ENCODE data around the gene ITGA1.

The ITGA1 gene

GRCh38 chr5:52875827-52876226, 88.1 kb downstream of the ITGA1 start:
- peaks cover 7% of the 10 kb centered on the region for H3K27me3 ChIP-seq (ENCODE audit: insufficient read depth, poor library complexity, severe bottlenecking)
- no peak overlapping the region for H3K4me3 ChIP-seq (replicated peaks; ENCODE audit: insufficient read depth, low read length)
- DNase-seq (ENCODE audit: low read depth in 1 of 2, low spot score in 1 of 2): no peak
- no peak for TF ChIP-seq REST (IDR thresholded peaks at IDR 0.05; ENCODE audit: insufficient replicate concordance, low read depth)
- no peak for TF ChIP-seq GABPA (IDR thresholded peaks at IDR 0.05; ENCODE audit: low read depth)
- no peak for TF ChIP-seq POLR2AphosphoS5 (IDR thresholded peaks at IDR 0.05; ENCODE audit: low read depth)
- H3K27ac ChIP-seq (replicated peaks): no peak overlapping the region

DNA sequence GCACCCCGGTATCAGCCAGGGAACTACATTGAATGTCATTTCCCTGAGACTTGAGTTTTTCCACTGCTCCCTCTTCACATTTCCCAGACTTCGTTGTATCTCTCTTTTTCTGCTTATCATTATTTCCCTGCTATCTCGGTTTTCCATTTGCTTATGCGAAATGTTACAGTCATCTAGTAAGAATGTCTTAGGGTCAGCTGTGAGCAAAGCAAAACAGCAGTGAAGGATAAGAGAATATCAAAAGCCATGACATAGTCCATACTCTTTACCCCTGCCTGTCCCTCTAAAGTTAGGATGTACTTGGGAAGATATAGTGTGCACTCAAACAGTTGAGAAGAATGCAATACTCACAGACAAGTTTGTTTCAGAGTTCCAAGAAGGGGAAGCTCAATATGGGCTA, 88.7 kb downstream of the ITGA1 start:
- H3K27ac ChIP-seq (replicated peaks): no peak overlapping the region
- H3K27me3 ChIP-seq (ENCODE audit: insufficient read depth, poor library complexity, severe bottlenecking): peaks cover 5% of the 10 kb centered on the region
- no peak for DNase-seq (ENCODE audit: low read depth in 1 of 2, low spot score in 1 of 2)
- no peak overlapping the region for H3K4me3 ChIP-seq (replicated peaks; ENCODE audit: insufficient read depth, low read length)
- no peak for TF ChIP-seq REST (IDR thresholded peaks at IDR 0.05; ENCODE audit: insufficient replicate concordance, low read depth)
- TF ChIP-seq SPI1 (IDR thresholded peaks at IDR 0.05; ENCODE audit: borderline replicate concordance, low read depth): no peak
- TF ChIP-seq POLR2AphosphoS5 (IDR thresholded peaks at IDR 0.05; ENCODE audit: low read depth): no peak
- TF ChIP-seq, protein P1, sequence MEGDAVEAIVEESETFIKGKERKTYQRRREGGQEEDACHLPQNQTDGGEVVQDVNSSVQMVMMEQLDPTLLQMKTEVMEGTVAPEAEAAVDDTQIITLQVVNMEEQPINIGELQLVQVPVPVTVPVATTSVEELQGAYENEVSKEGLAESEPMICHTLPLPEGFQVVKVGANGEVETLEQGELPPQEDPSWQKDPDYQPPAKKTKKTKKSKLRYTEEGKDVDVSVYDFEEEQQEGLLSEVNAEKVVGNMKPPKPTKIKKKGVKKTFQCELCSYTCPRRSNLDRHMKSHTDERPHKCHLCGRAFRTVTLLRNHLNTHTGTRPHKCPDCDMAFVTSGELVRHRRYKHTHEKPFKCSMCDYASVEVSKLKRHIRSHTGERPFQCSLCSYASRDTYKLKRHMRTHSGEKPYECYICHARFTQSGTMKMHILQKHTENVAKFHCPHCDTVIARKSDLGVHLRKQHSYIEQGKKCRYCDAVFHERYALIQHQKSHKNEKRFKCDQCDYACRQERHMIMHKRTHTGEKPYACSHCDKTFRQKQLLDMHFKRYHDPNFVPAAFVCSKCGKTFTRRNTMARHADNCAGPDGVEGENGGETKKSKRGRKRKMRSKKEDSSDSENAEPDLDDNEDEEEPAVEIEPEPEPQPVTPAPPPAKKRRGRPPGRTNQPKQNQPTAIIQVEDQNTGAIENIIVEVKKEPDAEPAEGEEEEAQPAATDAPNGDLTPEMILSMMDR (IDR thresholded peaks at IDR 0.05; ENCODE audit: insufficient read depth, low read length): no peak
- TF ChIP-seq GABPA (IDR thresholded peaks at IDR 0.05; ENCODE audit: low read depth): no peak

DNA sequence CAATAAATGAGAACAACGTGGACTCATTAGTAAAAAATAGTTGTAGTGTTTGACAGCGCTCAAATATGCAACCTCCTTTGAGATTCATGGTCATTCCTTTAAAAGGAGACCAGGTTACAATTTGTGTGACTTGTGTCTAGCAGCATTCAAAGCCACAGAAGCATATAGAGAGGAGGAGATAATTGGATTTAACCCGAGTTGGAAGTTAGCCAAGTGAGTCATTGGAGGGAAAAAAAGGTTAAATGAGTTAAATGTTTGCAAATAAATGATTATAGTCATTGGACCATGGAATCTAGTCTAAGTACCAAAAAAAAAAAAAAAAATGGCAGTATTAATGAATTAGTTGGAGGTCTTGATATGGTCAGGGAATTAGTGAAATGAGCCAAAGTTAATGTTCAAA, 90.9 kb downstream of the ITGA1 start:
- Histone ChIP-seq H3K27ac (replicated peaks) (no peak overlapping the region), H3K4me3 (replicated peaks; ENCODE audit: insufficient read depth, low read length) (no peak overlapping the region), H3K27me3 (ENCODE audit: insufficient read depth, poor library complexity, severe bottlenecking) (peaks cover 5% of the 10 kb centered on the region)
- TF ChIP-seq REST (IDR thresholded peaks at IDR 0.05; ENCODE audit: insufficient replicate concordance, low read depth) (no peak), SPI1 (IDR thresholded peaks at IDR 0.05; ENCODE audit: borderline replicate concordance, low read depth) (no peak), GABPA (IDR thresholded peaks at IDR 0.05; ENCODE audit: low read depth) (no peak), POLR2AphosphoS5 (IDR thresholded peaks at IDR 0.05; ENCODE audit: low read depth) (no peak)
- TF ChIP-seq, protein P1 (IDR thresholded peaks at IDR 0.05; ENCODE audit: insufficient read depth, low read length): no peak
- no peak for DNase-seq (ENCODE audit: low read depth in 1 of 2, low spot score in 1 of 2)

GRCh38 chr5:52880541-52880940, 92.8 kb downstream of the ITGA1 start:
- Histone ChIP-seq H3K27me3 (ENCODE audit: insufficient read depth, poor library complexity, severe bottlenecking) (peaks cover 3% of the 10 kb centered on the region), H3K27ac (replicated peaks) (no peak overlapping the region), H3K4me3 (replicated peaks; ENCODE audit: insufficient read depth, low read length) (no peak overlapping the region)
- no peak for DNase-seq (ENCODE audit: low read depth in 1 of 2, low spot score in 1 of 2)
- TF ChIP-seq, protein P1 (IDR thresholded peaks at IDR 0.05; ENCODE audit: insufficient read depth, low read length): no peak
- no peak for TF ChIP-seq SPI1 (IDR thresholded peaks at IDR 0.05; ENCODE audit: borderline replicate concordance, low read depth)
